IPS-18c (cell line): Measurements from ENCODE around the gene TFDP2.
"Not testable (repeated sequence)": the region's sequence is repeated elsewhere in the genome, so short reads cannot be mapped to it uniquely, and the experiment has no call there.

ENCODE experiments used
- H3K4me3 ChIP-seq: 2 replicates; pipeline ENCODE4 v1.7.0; 2013; ENCODE audit warnings: low read depth, mild to moderate bottlenecking, low read length, moderate library complexity; ENCODE audit not compliant: insufficient read depth
- H3K9me3 ChIP-seq: one replicate; pipeline ENCODE4 v1.6.1; 2013; ENCODE audit warnings: mild to moderate bottlenecking, low read length, moderate library complexity; ENCODE audit not compliant: control insufficient read depth, insufficient read depth

The TFDP2 gene

GRCh38 chr3:142009029-142009428 is 140.3 kb downstream of the TFDP2 start:
- Histone ChIP-seq H3K4me3 (no peak overlapping the region), H3K9me3 (no peaks in the 10 kb centered on the region)

GRCh38 chr3:142007710-142008399 is 141.5 kb downstream of the TFDP2 start:
- no peak overlapping the region for H3K4me3 ChIP-seq

GRCh38 chr3:142004957-142005356 is 144.4 kb downstream of the TFDP2 start:
- H3K4me3 ChIP-seq, H3K9me3 ChIP-seq: not testable (repeated sequence)

More at GRCh38 chr3:142007710-142008399, 141.5 kb downstream of the TFDP2 start:
- H3K9me3 ChIP-seq, result peaks cover 3% of the 10 kb centered on the region

- H3K4me3 ChIP-seq, result no peak overlapping the region
- H3K9me3 ChIP-seq, result peaks cover 3% of the 10 kb centered on the region
Observed at GRCh38 chr3:142004025-142004424, 145.3 kb downstream of the TFDP2 start.

GRCh38 chr3:142003291-142003690 is 146.1 kb downstream of the TFDP2 start:
- H3K9me3 ChIP-seq, result peaks cover 3% of the 10 kb centered on the region

GRCh38 chr3:142000325-142000870 is 148.9 kb downstream of the TFDP2 start:
- Histone ChIP-seq H3K4me3 (no peak overlapping the region), H3K9me3 (peaks cover 3% of the 10 kb centered on the region)

More at GRCh38 chr3:142003291-142003690, 146.1 kb downstream of the TFDP2 start:
- H3K4me3 ChIP-seq, result no peak overlapping the region

GRCh38 chr3:141998669-141999290 is 150.6 kb downstream of the TFDP2 start:
- Histone ChIP-seq H3K4me3 (no peak overlapping the region), H3K9me3 (peaks cover 3% of the 10 kb centered on the region)

- no peak overlapping the region for H3K4me3 ChIP-seq
- H3K9me3 ChIP-seq, result no peaks in the 10 kb centered on the region
Observed at GRCh38 chr3:141996437-141996836, 152.9 kb downstream of the TFDP2 start.

- Histone ChIP-seq H3K4me3 (no peak overlapping the region), H3K9me3 (no peaks in the 10 kb centered on the region)
Observed at GRCh38 chr3:141994856-141995255, 154.5 kb downstream of the TFDP2 start.

- Histone ChIP-seq H3K4me3 (no peak overlapping the region), H3K9me3 (no peaks in the 10 kb centered on the region)
Observed at GRCh38 chr3:141992512-141992911, 156.8 kb downstream of the TFDP2 start.

- no peak overlapping the region for H3K4me3 ChIP-seq
- H3K9me3 ChIP-seq, result no peaks in the 10 kb centered on the region
Observed at GRCh38 chr3:141986548-141987107, 162.7 kb downstream of the TFDP2 start.

GRCh38 chr3:141981084-141981483 is 168.3 kb downstream of the TFDP2 start:
- Histone ChIP-seq H3K4me3 (no peak overlapping the region), H3K9me3 (no peaks in the 10 kb centered on the region)

- Histone ChIP-seq H3K9me3 (no peaks in the 10 kb centered on the region), H3K4me3 (no peak overlapping the region)
Observed at GRCh38 chr3:141979050-141979671, 170.2 kb downstream of the TFDP2 start.

- H3K4me3 ChIP-seq, H3K9me3 ChIP-seq: not testable (repeated sequence)
Observed at GRCh38 chr3:141974777-141975176, 174.6 kb downstream of the TFDP2 start.

GRCh38 chr3:141972399-141972798 is 176.9 kb downstream of the TFDP2 start:
- Histone ChIP-seq H3K9me3 (no peaks in the 10 kb centered on the region), H3K4me3 (no peak overlapping the region)

- no peaks in the 10 kb centered on the region for H3K9me3 ChIP-seq
- no peak overlapping the region for H3K4me3 ChIP-seq
Observed at GRCh38 chr3:141971571-141971970, 177.8 kb downstream of the TFDP2 start.

- H3K9me3 ChIP-seq, result no peaks in the 10 kb centered on the region
Observed at GRCh38 chr3:141969711-141970110, 179.6 kb downstream of the TFDP2 start.

GRCh38 chr3:141965471-141965870 is 183.9 kb downstream of the TFDP2 start:
- Histone ChIP-seq H3K4me3 (no peak overlapping the region), H3K9me3 (no peaks in the 10 kb centered on the region)

More at GRCh38 chr3:141969711-141970110, 179.6 kb downstream of the TFDP2 start:
- H3K4me3 ChIP-seq, result no peak overlapping the region
